ENCODE data around the gene BTBD9. TPM values are rescaled to one million over a fixed set of nuclear protein-coding genes. Genes with fewer than 3 reads are reported as not detected.

The BTBD9 gene
- total RNA-seq, 6 experiments from 2014 or later: 4.5 to 7.5 (median 5.7) TPM

- intact Hi-C loops (cut with DNase I): no loop called here
Observed at GRCh38 chr6:38518511-38519304, 121.0 kb downstream of the BTBD9 start.

GRCh38 chr6:38517005-38517404 is 122.7 kb downstream of the BTBD9 start:
- TF ChIP-seq CTCF (IDR thresholded peaks at IDR 0.05) (no peak), POLR2A (IDR thresholded peaks at IDR 0.05) (no peak)
- ATAC-seq (no peak), DNase-seq (no peak)
- no peaks in the 10 kb centered on the region for H3K4me1 ChIP-seq
- H3K9me3 ChIP-seq: no peaks in the 10 kb centered on the region
- intact Hi-C loops (cut with DNase I): no loop called here
- H3K27me3 ChIP-seq: no peaks in the 10 kb centered on the region
- H3K36me3 ChIP-seq: no peaks in the 10 kb centered on the region
- H3K27ac ChIP-seq: no peak overlapping the region
- H3K4me3 ChIP-seq: no peak overlapping the region

More at GRCh38 chr6:38518511-38519304, 121.0 kb downstream of the BTBD9 start:
- no peaks in the 10 kb centered on the region for H3K9me3 ChIP-seq
- H3K27me3 ChIP-seq: no peaks in the 10 kb centered on the region
- no peak overlapping the region for H3K27ac ChIP-seq
- no peaks in the 10 kb centered on the region for H3K4me1 ChIP-seq
- TF ChIP-seq CTCF (IDR thresholded peaks at IDR 0.05) (no peak), POLR2A (IDR thresholded peaks at IDR 0.05) (no peak)
- no peak overlapping the region for H3K4me3 ChIP-seq
- no peaks in the 10 kb centered on the region for H3K36me3 ChIP-seq
- ATAC-seq: no peak
- DNase-seq: no peak

- Histone ChIP-seq H3K27ac (no peak overlapping the region), H3K27me3 (no peaks in the 10 kb centered on the region), H3K9me3 (no peaks in the 10 kb centered on the region), H3K4me1 (no peaks in the 10 kb centered on the region), H3K4me3 (no peak overlapping the region), H3K36me3 (no peaks in the 10 kb centered on the region)
- DNase-seq: no peak
- TF ChIP-seq POLR2A (IDR thresholded peaks at IDR 0.05) (no peak), CTCF (IDR thresholded peaks at IDR 0.05) (no peak)
- ATAC-seq: no peak
- intact Hi-C loops (cut with DNase I): no loop called here
Observed at GRCh38 chr6:38514399-38514798, 125.3 kb downstream of the BTBD9 start.

- TF ChIP-seq POLR2A (IDR thresholded peaks at IDR 0.05) (no peak), CTCF (IDR thresholded peaks at IDR 0.05) (no peak)
- H3K4me3 ChIP-seq: no peak overlapping the region
- DNase-seq: no peak
- no peaks in the 10 kb centered on the region for H3K4me1 ChIP-seq
- H3K27ac ChIP-seq: no peak overlapping the region
- ATAC-seq: no peak
- no peaks in the 10 kb centered on the region for H3K9me3 ChIP-seq
- H3K27me3 ChIP-seq: no peaks in the 10 kb centered on the region
- 97% methylated on average over 3 of the region's 5 CpGs for WGBS (ENCODE audit: insufficient coverage, low coverage, low lambda C conversion rate, missing lambda C conversion rate)
- intact Hi-C loops (cut with DNase I): no loop called here
- H3K36me3 ChIP-seq: no peaks in the 10 kb centered on the region
Observed at GRCh38 chr6:38512211-38512610, 127.5 kb downstream of the BTBD9 start.

- 94% methylated on average over 1 of the region's 1 CpG for WGBS (ENCODE audit: insufficient coverage, low coverage, low lambda C conversion rate, missing lambda C conversion rate)
- Histone ChIP-seq H3K4me1 (no peaks in the 10 kb centered on the region), H3K36me3 (no peaks in the 10 kb centered on the region), H3K27ac (no peak overlapping the region), H3K9me3 (no peaks in the 10 kb centered on the region), H3K27me3 (no peaks in the 10 kb centered on the region), H3K4me3 (no peak overlapping the region)
- intact Hi-C loops (cut with DNase I): no loop called here
- ATAC-seq: no peak
- TF ChIP-seq POLR2A (IDR thresholded peaks at IDR 0.05) (no peak), CTCF (IDR thresholded peaks at IDR 0.05) (no peak)
- no peak for DNase-seq
Observed at GRCh38 chr6:38510205-38510604, 129.5 kb downstream of the BTBD9 start.
